PC-9 (cell line): ENCODE measurements around the gene NMB. TPM values are rescaled to one million over a fixed set of nuclear protein-coding genes. Genes with fewer than 3 reads are reported as not detected.

ENCODE experiments used
- Bru-seq: library from RNA; stranded (reverse); fragments of 400-500 nt; gene quantifications from one replicate; lab custom pipeline; 2021; lab: Mats Ljungman, UMichigan
- BruChase-seq, 2 experiments: library from RNA; stranded (reverse); fragments of 400-500 nt; gene quantifications; one replicate each; lab custom pipeline; 2021; lab: Mats Ljungman, UMichigan
- BruUV-seq: library from RNA; stranded (reverse); fragments of 400-500 nt; replicated peaks from 2 replicates; lab custom pipeline; 2021; lab: Mats Ljungman, UMichigan
- CTCF ChIA-PET: fragments of 300-600 bp; sonication (Branson Sonifier 250); formaldehyde crosslinking; loops from one replicate; lab custom pipeline; 2022; ENCODE audit warnings: antibody characterized with exemption; lab: Charles Lee
- POLR2A ChIA-PET: fragments of 300-600 bp; sonication (Branson Sonifier 250); formaldehyde crosslinking; loops from one replicate; lab custom pipeline; 2022; ENCODE audit warnings: antibody characterized with exemption; ENCODE audit not compliant: unreplicated experiment; lab: Charles Lee
- DNase-seq, 2 experiments: peaks; one replicate each; pipeline versions ENCODE4 v3.0.0 to v3.0.0-alpha.2; 2015 to 2022; ENCODE audit warnings: mixed read lengths in 1 of 2
- H2AFZ ChIP-seq: fragments of 200-600 bp; sonication (generic); 2 replicates; pipeline ENCODE4 v1.8.1; 2017; ENCODE audit warnings: antibody characterized with exemption
- H3F3A ChIP-seq: fragments of 200-600 bp; sonication (generic); 2 replicates; pipeline ENCODE4 v1.8.1; 2017; ENCODE audit warnings: antibody characterized with exemption, mild to moderate bottlenecking, low read depth; ENCODE audit not compliant: insufficient read depth
- H3K27ac ChIP-seq: fragments of 200-600 bp; sonication (generic); 2 replicates; pipeline ENCODE4 v1.6.1; 2016; ENCODE audit warnings: mixed run types
- H3K27me3 ChIP-seq: fragments of 200-600 bp; sonication (generic); 2 replicates; pipeline ENCODE4 v1.6.1; 2016; ENCODE audit warnings: low read depth, mixed run types; ENCODE audit not compliant: insufficient read depth
- H3K36me3 ChIP-seq: fragments of 200-600 bp; sonication (generic); 2 replicates; pipeline ENCODE4 v1.6.1; 2016; ENCODE audit warnings: low read depth, mixed run types
- H3K4me1 ChIP-seq: fragments of 200-600 bp; sonication (generic); replicated peaks from 2 replicates; pipeline ENCODE4 v1.6.1; 2016; ENCODE audit warnings: mixed run types; ENCODE audit not compliant: insufficient read depth
- H3K4me2 ChIP-seq: fragments of 200-600 bp; sonication (generic); 2 replicates; pipeline ENCODE4 v1.6.1; 2017; ENCODE audit warnings: mixed run types
- H3K4me3 ChIP-seq: fragments of 200-600 bp; sonication (generic); 2 replicates; pipeline ENCODE4 v1.6.1; 2016; ENCODE audit warnings: mixed run types
- H3K79me2 ChIP-seq: fragments of 200-600 bp; sonication (generic); 2 replicates; pipeline ENCODE4 v1.6.1; 2017; ENCODE audit warnings: low read depth, mixed run types
- H3K9me2 ChIP-seq: fragments of 200-600 bp; sonication (generic); 2 replicates; pipeline ENCODE4 v1.8.1; 2017; ENCODE audit warnings: mild to moderate bottlenecking; ENCODE audit not compliant: insufficient read depth
- H3K9me3 ChIP-seq: fragments of 200-600 bp; sonication (generic); 2 replicates; pipeline ENCODE4 v1.8.1; 2016; ENCODE audit warnings: low read depth; ENCODE audit not compliant: insufficient read depth
- H4K20me1 ChIP-seq: fragments of 200-600 bp; sonication (generic); 2 replicates; pipeline ENCODE4 v1.8.1; 2017; ENCODE audit not compliant: insufficient read depth
- CTCF ChIP-seq: fragments of 200-600 bp; sonication (generic); conservative IDR thresholded peaks from 2 replicates; pipeline ENCODE4 v1.6.1; 2017; ENCODE audit warnings: mixed run types, antibody characterized with exemption, mild to moderate bottlenecking, moderate library complexity
- EZH2 ChIP-seq: fragments of 200-600 bp; sonication (generic); IDR thresholded peaks from 2 replicates; pipeline ENCODE4 v1.8.0; 2017; ENCODE audit warnings: antibody characterized with exemption, low read depth
- intact Hi-C: fragments of 100-400 bp; cut with micrococcal nuclease; formaldehyde crosslinking; loops from one replicate; pipeline ENCODE4 v1.10.0; 2022; ENCODE audit not compliant: unreplicated experiment
- long read RNA-seq: library from polyadenylated mRNA; stranded (forward); transcript quantifications from one replicate; pipeline ENCODE4 v2.0.0, GENCODE V29; 2022
- total RNA-seq: library from RNA; stranded (reverse); gene quantifications from 2 replicates; pipeline ENCODE4 v1.2.3, GENCODE V29; 2021

The NMB gene
- total RNA-seq: 66.7 and 77.1 TPM in 2 replicates
- percentile 68 among the genes with signal in this experiment for Bru-seq, nascent RNA
- BruChase-seq, experiment 1, labeled RNA remaining after a 2-hour chase: percentile 68 among the genes with signal in this experiment
- BruChase-seq, experiment 2, labeled RNA remaining after a 6-hour chase: percentile 89 among the genes with signal in this experiment
- long read RNA-seq, transcript NMB-202 (3 exons, 1,017 nt): minor isoform, 20 of 143 reads
- long read RNA-seq, transcript NMB-201 (3 exons, 1,007 nt): major isoform, 116 of 143 reads
- long read RNA-seq, partial matches to known transcripts: 1 of 143 reads
- long read RNA-seq, other reads (novel, unspliced or antisense): 6 of 143 reads

GRCh38 chr15:84658080-84658787 lies at the start of gene NMB:
TSS of gene NMB (minus strand) at chr15:84658199. CDS start at chr15:84658152, 47 bp downstream.
- ChIA-PET CTCF (interaction anchor here (0.6 to 0.7 kb wide), 3 partner anchors 188 to 743 kb away, joined by 3 to 13 read pairs (median 4); no protein-coding TSS in a partner anchor), POLR2A (no interaction called here)
- peaks cover 63% of the 10 kb centered on the region; the same call in 1 of the 2 replicates for H3F3A ChIP-seq
- peaks cover 23% of the 10 kb centered on the region for H3K4me1 ChIP-seq
- no peaks in the 10 kb centered on the region for H4K20me1 ChIP-seq
- H3K79me2 ChIP-seq: peaks cover 11% of the 10 kb centered on the region
- H2AFZ ChIP-seq: peak within 1 kb of the TSS; percentile 86
- peak within 1 kb of the TSS; percentile 70 for H3K4me3 ChIP-seq
- H3K4me2 ChIP-seq: peak within 1 kb of the TSS; percentile 77
- H3K27ac ChIP-seq: peak within 1 kb of the TSS; percentile 83
- peak; percentile 70 to 88 for DNase-seq
- no peaks in the 10 kb centered on the region for H3K9me2 ChIP-seq
- no TSS peak for BruUV-seq
- no peaks in the 10 kb centered on the region for H3K27me3 ChIP-seq
- H3K9me3 ChIP-seq: no peaks in the 10 kb centered on the region
- H3K36me3 ChIP-seq: no peaks in the 10 kb centered on the region
- intact Hi-C loops: loop anchor here (5.0 to 10.0 kb wide), 2 partner anchors 89 to 127 kb away; partner anchors contain the start of gene ZNF592
- TF ChIP-seq EZH2: no peak
- peak; percentile 73 for TF ChIP-seq CTCF

DNA sequence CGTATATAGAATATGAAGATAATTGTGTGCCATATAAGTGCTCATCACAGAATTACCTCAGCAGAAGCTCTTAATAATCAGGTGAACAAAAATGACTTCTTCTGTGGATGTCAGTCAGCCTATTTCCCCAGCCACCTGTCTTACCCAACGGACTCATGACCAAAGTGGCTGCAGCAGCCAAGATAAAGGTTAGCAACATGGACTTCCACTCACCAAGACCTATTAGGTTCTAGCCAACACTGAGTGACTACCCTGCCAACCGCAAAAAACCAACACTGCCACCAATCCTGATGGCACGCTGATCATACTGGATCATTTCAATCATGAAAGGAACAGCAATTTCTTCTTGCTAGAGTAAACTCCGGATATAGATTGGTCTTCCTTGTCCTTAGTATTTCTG lies 45.8 kb upstream of the NMB start:
- H3K9me2 ChIP-seq: no peaks in the 10 kb centered on the region
- H3K9me3 ChIP-seq: no peaks in the 10 kb centered on the region
- POLR2A ChIA-PET: no interaction called here
- peaks cover 99% of the 10 kb centered on the region for H3K79me2 ChIP-seq
- intact Hi-C loops: no loop called here
- H2AFZ ChIP-seq: no peak overlapping the region
- DNase-seq: no peak
- H3K4me2 ChIP-seq: no peak overlapping the region
- H3K27me3 ChIP-seq: no peaks in the 10 kb centered on the region
- no TSS peak for BruUV-seq
- H3F3A ChIP-seq: peaks cover 26% of the 10 kb centered on the region
- no peaks in the 10 kb centered on the region for H3K4me1 ChIP-seq
- H3K4me3 ChIP-seq: no peak overlapping the region
- H3K36me3 ChIP-seq: no peaks in the 10 kb centered on the region
- peaks cover 58% of the 10 kb centered on the region for H4K20me1 ChIP-seq
- no peak overlapping the region for H3K27ac ChIP-seq
- CTCF ChIA-PET: interaction anchor here (1.0 kb wide), 1 partner anchor 13 kb away, joined by 3 read pairs; the partner anchor contains the start of gene SEC11A
- no peak for TF ChIP-seq EZH2
- no peak for TF ChIP-seq CTCF

- no peak overlapping the region for H3K4me2 ChIP-seq
- H3K9me3 ChIP-seq: no peaks in the 10 kb centered on the region
- TF ChIP-seq CTCF: no peak
- TF ChIP-seq EZH2: no peak
- ChIA-PET POLR2A (no interaction called here), CTCF (interaction anchor here (1.0 kb wide), 1 partner anchor 14 kb away, joined by 3 read pairs; the partner anchor contains the start of gene SEC11A)
- H4K20me1 ChIP-seq: peaks cover 66% of the 10 kb centered on the region
- H3K27me3 ChIP-seq: no peaks in the 10 kb centered on the region
- no peaks in the 10 kb centered on the region for H3K36me3 ChIP-seq
- H3K79me2 ChIP-seq: peaks cover 99% of the 10 kb centered on the region
- H3F3A ChIP-seq: peaks cover 26% of the 10 kb centered on the region
- 0 out of 2 replicates have a peak overlapping the region, but pooled peaks have one; percentile 18 for H3K27ac ChIP-seq
- H3K9me2 ChIP-seq: no peaks in the 10 kb centered on the region
- no peak overlapping the region for H3K4me3 ChIP-seq
- H2AFZ ChIP-seq: no peak overlapping the region
- intact Hi-C loops: no loop called here
- DNase-seq: no peak
- no peaks in the 10 kb centered on the region for H3K4me1 ChIP-seq
- no TSS peak for BruUV-seq
These were observed 45.0 kb upstream of the NMB start for GRCh38 chr15:84702961-84703482.
